GM21526 (cell line): Measurements from ENCODE around the gene FEM1A.
"Not testable (repeated sequence)": the region's sequence is repeated elsewhere in the genome, so short reads cannot be mapped to it uniquely, and the experiment has no call there.

ENCODE experiments used
- ATAC-seq: cut with Tn5 transposase; IDR thresholded peaks from one replicate; pipeline ENCODE4 v1.9.1; 2021; ENCODE audit warnings: moderate library complexity; ENCODE audit not compliant: unreplicated experiment, low FRiP score

The FEM1A gene, protein sequence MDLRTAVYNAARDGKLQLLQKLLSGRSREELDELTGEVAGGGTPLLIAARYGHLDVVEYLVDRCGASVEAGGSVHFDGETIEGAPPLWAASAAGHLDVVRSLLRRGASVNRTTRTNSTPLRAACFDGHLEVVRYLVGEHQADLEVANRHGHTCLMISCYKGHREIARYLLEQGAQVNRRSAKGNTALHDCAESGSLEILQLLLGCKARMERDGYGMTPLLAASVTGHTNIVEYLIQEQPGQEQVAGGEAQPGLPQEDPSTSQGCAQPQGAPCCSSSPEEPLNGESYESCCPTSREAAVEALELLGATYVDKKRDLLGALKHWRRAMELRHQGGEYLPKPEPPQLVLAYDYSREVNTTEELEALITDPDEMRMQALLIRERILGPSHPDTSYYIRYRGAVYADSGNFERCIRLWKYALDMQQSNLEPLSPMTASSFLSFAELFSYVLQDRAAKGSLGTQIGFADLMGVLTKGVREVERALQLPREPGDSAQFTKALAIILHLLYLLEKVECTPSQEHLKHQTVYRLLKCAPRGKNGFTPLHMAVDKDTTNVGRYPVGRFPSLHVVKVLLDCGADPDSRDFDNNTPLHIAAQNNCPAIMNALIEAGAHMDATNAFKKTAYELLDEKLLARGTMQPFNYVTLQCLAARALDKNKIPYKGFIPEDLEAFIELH

DNA sequence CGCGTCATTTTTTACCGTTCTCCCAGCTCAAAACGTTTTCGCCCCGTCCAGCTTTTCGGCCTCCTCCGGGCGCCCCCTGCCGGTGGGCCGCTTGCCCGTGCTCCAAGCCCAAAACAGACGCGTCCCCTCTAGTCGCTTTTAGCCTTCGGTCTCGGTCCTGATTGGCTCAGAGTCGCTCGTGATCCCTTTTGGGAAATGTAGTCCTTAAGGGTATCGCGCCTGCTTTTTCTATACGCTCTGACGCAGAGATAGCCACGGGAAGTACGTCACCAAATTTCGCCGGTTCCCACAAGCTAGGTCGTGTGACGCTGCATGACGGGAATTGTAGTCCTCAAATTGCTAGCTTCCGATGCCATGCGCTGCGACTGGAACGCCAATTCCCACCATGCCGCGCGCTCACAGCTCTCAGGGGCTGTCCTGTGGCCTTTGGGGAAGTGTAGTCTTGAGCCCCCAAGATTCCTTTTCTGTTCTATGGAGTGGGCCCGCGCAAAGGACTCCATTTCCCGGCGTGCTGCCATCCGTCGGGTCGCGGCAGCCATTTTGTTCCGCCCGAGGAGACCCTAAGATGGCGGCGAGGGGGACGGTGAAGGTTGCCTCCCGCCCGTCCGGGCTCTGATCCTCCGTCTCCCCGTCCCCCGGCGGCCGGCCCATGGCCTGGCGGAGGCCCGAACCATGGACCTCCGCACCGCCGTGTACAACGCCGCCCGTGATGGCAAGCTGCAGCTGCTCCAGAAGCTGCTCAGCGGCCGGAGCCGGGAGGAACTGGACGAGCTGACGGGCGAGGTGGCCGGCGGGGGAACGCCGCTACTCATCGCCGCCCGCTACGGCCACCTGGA, at the start of gene FEM1A:
FEM1A (plus strand) TSS at position 552 of the 836 bp plus-strand sequence; CDS start at position 673, 121 bp downstream.
- peak; percentile 92 for ATAC-seq

DNA sequence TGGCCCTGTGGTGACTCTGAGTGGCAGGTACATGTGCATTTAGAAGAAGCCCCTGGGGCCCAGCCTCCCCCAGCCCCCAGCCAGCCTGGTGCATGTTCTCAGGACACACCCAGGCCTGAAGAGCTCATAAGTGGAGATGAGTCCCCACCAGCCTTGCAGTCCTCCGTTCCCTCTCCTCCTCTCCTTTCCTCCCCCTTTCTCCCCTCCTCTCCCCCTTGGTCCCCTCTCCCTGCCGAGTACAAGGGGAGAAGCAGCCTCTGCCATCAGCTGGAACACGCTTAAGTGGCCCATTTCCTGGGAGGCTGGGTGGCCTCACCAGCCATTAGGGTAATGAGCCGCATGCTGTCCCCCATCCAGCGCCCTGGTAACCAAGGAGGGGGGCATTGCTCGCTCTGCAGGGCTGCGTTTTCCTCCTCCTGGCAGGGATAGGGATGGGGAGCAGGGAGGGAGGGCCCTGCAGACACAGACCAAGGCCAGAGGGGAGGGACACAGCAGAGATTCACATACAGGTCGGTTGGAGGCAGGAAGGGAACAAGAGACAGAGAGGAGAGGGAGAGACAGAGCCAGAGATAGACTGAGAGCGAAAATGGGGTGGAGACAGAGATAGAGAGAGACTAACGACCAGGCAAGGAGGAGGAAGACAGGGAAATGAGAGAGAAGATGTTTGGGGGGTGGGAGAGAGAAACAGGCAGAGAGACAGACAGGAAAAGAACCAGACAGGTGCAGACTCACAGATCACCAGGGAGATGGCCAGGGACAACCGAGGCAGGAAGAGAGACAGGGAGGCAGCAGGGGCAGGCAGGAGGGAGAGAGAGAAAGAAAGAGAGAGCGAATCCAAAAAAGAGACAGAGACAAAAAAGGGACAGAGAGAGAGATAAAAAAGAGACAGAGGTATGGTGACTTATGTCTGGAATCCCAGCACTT, 48.5 kb upstream of the FEM1A start:
- ATAC-seq = no peak

DNA sequence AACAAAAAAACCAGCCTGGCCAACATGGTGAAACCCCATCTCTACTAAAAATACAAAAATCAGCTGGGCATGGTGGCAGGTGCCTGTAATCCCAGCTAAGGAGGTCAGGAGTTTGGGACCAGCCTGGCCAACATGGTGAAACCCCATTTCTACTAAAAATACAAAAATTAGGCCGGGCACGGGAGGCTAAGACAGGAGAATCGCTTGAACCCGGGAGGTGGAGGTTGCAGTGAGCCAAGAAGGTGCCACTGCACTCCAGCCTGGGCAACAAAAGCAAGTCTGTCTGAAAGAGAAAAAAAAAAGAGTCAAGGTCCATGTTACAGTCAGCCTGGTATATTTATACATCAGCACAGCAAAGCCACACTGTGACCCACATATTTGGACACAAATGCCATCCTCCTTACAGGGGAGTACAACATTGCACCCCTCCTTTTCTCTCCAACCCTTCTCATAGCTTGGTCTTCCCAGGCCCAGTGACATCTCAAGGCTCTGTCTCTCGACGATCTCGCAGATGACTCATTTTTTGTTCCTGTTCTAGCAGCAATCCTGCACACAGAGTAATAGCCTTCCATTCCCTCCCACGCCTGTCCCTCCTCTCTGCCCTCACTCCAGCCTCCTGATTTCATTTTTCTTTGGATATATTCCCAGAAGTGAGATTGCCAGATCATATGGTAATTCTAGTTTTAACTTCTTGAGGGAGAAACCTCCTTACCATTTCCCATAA, 46.9 kb upstream of the FEM1A start:
- no peak for ATAC-seq

DNA sequence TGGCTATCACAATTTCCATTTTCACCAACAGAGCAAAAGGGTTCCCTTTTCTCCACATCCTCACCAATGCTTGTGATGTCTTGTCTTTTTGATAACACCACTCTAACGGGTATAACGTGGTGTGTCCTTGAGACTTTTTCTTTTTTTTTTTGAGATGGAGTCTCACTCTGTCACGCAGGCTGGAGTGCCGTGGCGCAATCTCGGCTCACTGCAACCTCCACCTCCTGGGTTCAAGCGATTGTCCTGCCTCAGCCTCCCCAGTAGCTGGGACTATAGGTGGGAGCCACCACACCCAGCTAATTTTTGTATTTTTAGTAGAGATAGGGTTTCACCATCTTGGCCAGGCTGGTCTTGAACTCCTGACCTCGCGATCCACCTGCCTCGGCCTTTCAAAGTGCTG, 46.4 kb upstream of the FEM1A start:
- ATAC-seq = not testable (repeated sequence)

DNA sequence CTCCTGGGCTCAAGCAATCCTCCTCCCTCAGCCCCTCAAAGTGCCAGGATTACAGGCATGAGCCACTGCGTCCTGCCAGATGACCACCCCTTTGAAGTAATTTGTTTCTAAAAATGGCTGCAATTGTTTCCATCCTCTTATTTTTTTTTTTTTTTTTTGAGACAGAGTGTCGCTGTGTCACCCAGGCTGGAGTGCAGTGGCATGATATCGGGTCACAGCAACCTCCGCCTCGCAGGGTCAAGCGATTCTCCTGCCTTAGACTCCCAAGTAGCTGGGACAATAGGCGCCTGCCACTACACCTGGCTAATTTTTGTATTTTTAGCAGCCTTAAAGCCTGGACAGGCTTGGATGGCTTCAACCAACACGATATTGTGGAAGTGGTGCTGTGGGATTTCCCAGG, 45.5 kb upstream of the FEM1A start:
- no peak for ATAC-seq

DNA sequence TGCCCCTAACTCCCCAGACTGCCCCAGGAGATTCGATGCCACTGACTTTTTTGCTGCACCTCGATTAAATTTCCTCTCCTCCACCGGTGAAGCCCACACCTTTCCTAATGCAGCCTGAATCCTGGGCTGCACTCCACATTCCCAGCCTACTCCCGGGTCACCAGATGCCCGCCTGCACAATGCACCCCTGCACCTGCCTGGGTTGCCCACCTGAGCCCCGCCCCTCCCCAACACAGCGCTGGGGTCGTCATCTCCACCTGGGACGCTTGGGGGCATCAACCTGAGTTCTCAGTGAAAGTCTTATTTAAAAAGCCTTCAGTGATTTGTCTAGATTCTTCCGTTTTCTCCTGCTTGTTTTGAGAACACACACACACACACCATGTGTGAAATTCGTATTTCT, 43.3 kb upstream of the FEM1A start:
- no peak for ATAC-seq

DNA sequence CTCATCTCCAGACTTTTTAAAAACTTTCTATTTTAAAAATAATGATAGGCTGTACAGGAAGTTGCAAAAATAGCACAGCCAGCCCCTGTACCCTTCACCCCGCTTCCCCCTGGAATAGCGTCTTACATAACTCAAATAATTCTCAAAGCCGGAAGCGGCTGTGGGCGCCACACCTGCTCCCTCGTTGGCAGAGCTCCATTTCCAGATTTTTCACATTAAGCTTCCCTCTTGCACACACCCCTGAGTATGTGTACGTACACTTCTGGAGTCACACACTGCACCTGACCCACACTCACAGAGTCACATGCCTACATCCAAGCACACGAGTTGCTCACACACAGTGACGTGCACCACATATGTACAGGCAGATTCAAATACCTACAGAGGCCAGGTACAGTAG, 42.9 kb upstream of the FEM1A start:
- no peak for ATAC-seq

DNA sequence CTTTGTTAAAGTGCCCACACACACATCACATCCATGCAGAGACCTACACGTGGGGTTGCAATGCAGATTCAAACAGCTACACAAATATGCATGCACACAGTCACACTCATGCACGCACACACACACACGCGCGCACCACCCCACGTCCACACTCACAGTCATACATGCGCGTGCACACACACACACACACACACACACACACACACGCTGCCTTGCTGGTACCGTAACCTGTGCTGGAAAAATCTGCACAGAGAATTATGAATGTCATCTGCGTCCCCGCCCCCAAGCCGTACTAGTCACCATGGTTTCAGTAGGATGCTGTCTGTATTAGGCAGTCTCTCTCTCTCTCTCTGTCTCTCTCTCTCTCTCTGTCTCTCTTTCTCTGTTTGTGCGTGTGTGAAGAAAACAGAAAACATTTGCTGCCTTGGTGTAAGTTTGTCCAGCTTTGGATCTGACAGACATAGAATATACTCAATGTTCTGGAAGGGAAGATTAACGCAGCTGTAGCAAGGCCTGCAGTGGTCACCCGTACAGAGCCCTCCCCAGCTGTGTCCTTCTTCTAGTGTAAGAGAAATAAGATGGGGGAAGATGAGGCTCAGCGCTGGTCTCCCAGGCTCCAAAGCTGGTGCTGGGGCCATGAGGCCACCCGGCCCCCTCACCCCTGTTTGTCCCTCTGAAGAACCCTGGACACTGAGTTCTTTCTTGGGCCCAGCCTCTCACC, 41.5 kb upstream of the FEM1A start:
- ATAC-seq = no peak

DNA sequence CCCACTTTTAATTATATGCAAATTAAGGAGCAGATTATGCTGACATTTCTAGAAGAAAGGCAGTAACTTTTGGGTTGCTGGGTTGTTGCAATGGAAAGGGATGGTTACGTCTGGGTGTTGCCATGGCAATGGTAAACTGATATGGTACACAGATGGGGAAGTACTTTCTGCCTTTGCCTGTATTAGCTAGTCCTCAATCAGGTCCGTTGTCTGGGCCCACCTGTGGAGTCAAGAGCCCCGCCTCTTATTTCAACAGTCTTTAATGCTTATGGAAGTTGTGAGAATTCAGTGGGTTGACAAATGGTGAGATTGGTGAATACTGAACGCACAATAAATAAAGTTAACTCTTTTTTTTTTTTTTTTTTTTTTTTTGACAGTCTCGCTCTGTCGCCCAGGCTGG, 37.3 kb upstream of the FEM1A start:
- no peak for ATAC-seq

DNA sequence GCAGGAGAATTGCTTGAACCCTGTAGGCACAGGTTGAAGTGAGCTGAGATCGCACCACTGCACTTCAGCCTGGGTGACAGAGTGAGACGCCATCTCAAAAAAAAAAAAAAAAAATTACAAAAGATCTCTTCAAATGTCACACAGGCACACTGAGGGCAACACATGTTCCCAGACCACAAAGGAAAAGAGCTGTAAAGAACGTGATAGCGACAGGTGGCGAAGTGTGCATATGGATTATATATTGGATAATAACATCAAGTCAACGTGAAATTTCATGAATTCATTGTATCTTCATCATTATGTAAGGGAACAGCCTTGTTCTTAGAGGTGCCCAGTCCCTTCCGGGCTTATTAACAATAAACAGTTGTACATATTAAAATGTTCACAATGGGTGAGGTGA, 36.1 kb upstream of the FEM1A start:
- ATAC-seq = no peak

DNA sequence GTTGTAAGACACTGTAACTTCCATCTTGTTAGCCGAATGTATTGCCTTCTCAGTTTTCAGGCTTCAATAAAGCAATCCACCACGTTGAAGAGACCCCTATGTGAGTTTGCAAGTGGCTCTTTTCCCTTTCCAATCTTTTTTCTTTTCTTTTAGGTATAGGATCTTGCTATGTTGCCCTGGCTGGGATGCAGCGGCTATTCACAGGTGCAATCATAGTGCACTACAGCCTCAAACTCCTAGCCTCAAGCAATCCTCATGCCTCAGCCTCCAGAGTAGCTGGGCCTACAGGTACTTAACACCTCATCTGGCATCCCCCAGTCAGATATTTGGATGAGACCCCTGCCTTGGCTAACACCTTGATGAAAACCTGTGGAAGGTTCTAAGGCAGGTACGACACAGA, 33.5 kb upstream of the FEM1A start:
- ATAC-seq = no peak

DNA sequence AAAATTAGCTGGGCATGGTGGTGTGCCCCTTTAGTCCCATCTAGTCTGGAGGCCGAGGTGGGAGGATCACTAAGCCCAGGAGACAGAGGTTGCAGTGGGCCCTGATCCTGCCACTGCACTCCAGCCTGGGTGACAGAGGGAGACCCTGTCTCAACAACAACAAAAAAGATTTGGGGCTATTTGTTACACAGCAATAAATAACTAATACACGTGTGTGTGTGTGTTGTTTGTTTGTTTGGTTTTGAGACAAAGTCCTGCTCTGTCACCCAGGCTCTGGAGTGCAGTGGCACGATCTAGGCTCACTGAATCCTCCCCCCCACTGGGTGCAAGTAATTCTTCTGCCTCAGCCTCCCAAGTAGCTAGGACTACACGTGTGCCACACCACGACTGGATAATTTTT, 32.9 kb upstream of the FEM1A start:
- ATAC-seq = no peak

DNA sequence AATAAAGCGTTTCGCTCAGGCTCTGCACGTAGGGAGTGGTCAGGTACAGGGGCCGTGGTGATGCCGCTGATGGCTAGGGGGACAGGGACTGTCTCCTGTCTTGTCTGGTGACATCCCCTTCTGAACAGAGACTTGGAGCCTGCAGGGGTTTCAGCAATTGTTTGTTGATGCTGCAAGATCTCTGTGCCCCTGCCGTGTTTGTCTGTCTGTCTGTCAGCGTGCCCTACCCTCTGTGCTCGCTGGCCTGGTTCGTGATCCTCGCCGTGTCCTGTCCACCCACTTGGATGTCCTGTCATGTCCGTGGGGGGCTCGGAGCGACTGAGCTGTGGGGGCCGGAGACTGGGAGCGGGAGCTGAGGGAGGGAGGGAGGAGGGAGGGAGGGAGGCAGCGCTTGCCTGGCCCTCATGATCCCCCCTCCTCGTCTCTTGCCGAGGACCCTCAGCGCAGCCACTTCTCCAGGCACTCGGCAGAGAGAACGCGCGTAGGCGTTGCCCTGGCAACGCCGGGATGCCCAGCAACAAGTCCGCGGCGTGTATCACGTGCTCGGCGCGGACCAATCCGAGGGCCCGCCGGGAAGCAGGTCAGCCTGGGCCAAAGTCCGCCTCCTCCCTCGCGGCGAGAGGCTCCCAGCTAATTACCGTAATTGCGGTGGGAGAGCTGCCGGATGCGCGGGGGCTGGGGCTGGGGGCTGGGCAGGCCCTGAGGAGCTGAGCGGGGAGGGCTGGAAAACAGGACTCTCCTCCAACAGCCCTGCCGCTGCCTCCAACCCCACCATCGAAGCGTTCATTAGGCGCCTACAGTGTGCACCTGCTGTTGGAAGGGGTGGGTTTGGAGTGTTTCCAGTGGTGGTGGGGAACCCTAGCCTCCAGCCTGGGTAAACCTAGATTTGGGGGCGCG, 31.9 kb upstream of the FEM1A start:
- no peak for ATAC-seq

DNA sequence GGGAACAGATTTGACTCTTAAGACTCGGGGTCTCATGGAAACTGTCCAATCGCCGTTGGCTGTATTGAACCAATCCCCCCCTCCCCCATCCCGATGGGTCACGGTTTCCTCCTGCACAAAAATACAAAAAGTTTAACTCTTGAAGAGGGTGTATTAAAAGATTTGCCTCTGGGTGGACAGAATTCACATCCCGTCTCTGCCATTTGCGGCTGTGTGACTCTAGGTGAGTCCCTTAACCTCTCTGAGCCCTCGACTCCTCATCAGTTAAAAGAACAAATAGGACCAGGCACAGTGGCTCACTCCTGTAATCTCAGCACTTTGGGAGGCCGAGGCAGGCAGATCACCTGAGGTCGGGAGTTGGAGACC, 31.3 kb upstream of the FEM1A start:
- no peak for ATAC-seq

DNA sequence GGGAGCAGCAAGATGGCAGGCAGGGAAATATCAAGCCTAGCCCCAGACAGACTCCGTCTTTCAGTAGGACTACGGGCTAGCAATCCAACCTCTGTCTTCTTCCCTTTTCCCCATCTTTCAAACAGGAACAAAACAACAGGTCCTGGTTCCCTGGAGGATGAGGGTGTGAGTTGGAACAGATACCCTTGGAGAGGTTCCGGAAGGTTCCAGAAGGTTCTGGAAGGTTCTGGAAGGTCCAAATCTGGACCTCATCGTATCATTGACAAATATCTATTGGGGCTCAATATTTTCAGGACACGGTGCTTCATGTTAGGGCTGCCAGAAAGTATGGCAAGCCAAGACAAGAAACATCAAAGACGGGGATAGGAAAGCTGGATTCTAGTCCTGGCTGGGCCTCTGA, 28.5 kb upstream of the FEM1A start:
- no peak for ATAC-seq

DNA sequence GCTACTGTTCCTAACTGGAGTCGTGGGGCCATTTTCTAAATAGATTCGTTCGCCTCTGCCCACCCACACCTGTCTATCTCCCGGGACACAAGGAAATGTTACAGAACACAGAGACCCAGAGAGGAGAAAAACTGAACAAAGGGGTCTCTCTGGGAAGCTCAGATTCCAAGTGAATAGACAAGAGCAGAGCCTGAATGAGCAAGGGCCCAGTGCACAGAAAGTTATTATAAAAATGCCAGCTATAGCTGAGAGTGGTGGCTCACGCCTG, 27.2 kb upstream of the FEM1A start:
- ATAC-seq = no peak

DNA sequence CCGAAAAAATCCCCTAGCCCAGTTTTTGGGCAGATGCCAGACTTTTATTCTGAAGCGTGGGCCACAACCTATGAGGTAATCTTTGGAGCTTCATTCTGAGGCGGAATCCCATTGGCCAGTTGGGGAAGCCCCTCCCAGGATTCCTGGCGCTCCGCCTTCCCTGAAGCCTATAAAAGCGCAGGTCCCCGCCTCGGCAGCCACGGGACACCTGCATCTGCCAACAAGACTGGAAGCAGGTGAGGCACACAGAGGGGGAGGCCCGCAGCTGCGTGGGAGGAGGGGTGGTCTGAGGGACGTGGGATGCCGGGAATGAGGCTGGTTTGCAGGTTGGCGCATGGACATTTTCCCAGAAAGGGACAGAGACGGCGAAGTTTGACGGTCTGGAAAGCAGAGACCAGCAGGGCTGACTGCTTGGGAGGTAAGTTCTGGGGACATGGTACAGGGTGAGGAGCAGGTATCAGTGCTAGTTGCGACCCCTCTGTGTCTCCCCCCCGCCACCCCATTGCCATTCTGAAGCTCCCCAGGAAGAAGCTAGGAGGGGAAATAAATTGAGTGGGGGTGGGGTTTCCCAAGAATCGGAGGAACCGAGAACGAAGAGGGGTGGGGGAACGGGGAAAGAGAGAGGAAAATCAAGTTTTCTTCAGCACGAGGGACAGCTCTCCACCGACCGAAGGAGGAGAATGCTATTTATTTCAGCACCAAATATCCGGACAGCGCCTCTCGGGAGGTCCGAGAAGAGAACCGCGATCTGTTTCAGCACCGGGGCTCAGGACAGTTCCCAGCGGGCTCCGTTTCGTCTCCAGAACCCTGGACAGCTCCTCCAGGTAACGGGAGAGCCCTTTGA, 22.4 kb upstream of the FEM1A start:
- no peak for ATAC-seq
